ENCODE results near the gene CASP8AP2. TPM values are rescaled to one million over a fixed set of nuclear protein-coding genes. Genes with fewer than 3 reads are reported as not detected.
"Not testable (repeated sequence)": the region's sequence is repeated elsewhere in the genome, so short reads cannot be mapped to it uniquely, and the experiment has no call there.

CASP8AP2 gene
- total RNA-seq: 36.6 and 38.3 TPM in 2 replicates
- long read RNA-seq, transcript CASP8AP2-206 (7 exons, 1,153 nt): minor isoform, 9 of 68 reads
- long read RNA-seq, transcript CASP8AP2-202 (7 exons, 1,280 nt): major isoform, 32 of 68 reads
- long read RNA-seq, partial matches to known transcripts: 10 of 68 reads
- long read RNA-seq, other reads (novel, unspliced or antisense): 17 of 68 reads

- no peak for TF ChIP-seq CTCF (conservative IDR thresholded peaks at IDR 0.05)
- peak within 1 kb of the TSS; percentile 98 for H3K27ac Mint-ChIP-seq (ENCODE audit: unreplicated experiment)
- no peaks in the 10 kb centered on the region for H3K9me3 Mint-ChIP-seq
- no peaks in the 10 kb centered on the region for H3K27me3 Mint-ChIP-seq (ENCODE audit: low read depth)
- peak; percentile 81 for DNase-seq (ENCODE audit: low read depth, low spot score)
- peaks cover 20% of the 10 kb centered on the region for H3K4me1 Mint-ChIP-seq
- peak within 1 kb of the TSS; percentile 98 for H3K4me3 Mint-ChIP-seq
- H3K36me3 Mint-ChIP-seq (ENCODE audit: low read depth): no peaks in the 10 kb centered on the region
Observed at GRCh38 chr6:89829472-89830169, at the start of gene CASP8AP2. Gene CASP8AP2 (plus strand): TSS chr6:89829880.

GRCh38 chr6:89781070-89782034 lies 48.3 kb upstream of the CASP8AP2 start:
- TF ChIP-seq CTCF (conservative IDR thresholded peaks at IDR 0.05): no peak
- Mint-ChIP-seq H3K4me1 (no peaks in the 10 kb centered on the region), H3K36me3 (ENCODE audit: low read depth) (peaks cover 43% of the 10 kb centered on the region), H3K27me3 (ENCODE audit: low read depth) (no peaks in the 10 kb centered on the region), H3K27ac (ENCODE audit: unreplicated experiment) (no peak overlapping the region), H3K9me3 (peaks cover 7% of the 10 kb centered on the region), H3K4me3 (no peak overlapping the region)
- DNase-seq (ENCODE audit: low read depth, low spot score): no peak

- no peaks in the 10 kb centered on the region for H3K4me1 Mint-ChIP-seq
Observed at GRCh38 chr6:89782222-89782621, 47.5 kb upstream of the CASP8AP2 start.

DNA sequence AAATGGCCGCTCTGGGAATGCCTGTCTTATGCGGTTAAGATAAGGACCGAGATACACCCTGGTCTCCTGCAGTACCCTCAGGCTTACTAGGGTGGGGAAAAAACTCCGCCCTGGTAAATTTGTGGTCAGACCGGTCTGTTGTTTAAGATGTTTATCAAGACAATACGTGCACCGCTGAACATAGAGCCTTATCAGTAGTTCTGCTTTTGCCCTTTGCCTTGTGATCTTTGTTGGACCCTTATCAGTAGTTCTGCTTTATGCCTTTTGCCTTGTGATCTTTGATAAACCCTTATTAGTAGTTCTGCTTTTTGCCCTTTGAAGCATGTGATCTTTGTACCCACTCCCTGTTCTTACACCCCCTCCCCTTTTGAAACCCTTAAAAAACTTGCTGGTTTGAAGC lies 46.4 kb upstream of the CASP8AP2 start:
- not testable (repeated sequence) for H3K27me3 Mint-ChIP-seq (ENCODE audit: low read depth); H3K9me3 Mint-ChIP-seq; H3K4me3 Mint-ChIP-seq; DNase-seq (ENCODE audit: low read depth, low spot score); H3K4me1 Mint-ChIP-seq
- peaks cover 38% of the 10 kb centered on the region for H3K36me3 Mint-ChIP-seq (ENCODE audit: low read depth)
- H3K27ac Mint-ChIP-seq (ENCODE audit: unreplicated experiment): peak overlapping the region; percentile 12

More at GRCh38 chr6:89782222-89782621, 47.5 kb upstream of the CASP8AP2 start:
- DNase-seq (ENCODE audit: low read depth, low spot score): no peak
- TF ChIP-seq CTCF (conservative IDR thresholded peaks at IDR 0.05): no peak
- H3K9me3 Mint-ChIP-seq: peaks cover 7% of the 10 kb centered on the region
- H3K27ac Mint-ChIP-seq (ENCODE audit: unreplicated experiment): no peak overlapping the region
- peaks cover 43% of the 10 kb centered on the region for H3K36me3 Mint-ChIP-seq (ENCODE audit: low read depth)
- H3K4me3 Mint-ChIP-seq: no peak overlapping the region
- no peaks in the 10 kb centered on the region for H3K27me3 Mint-ChIP-seq (ENCODE audit: low read depth)

DNA sequence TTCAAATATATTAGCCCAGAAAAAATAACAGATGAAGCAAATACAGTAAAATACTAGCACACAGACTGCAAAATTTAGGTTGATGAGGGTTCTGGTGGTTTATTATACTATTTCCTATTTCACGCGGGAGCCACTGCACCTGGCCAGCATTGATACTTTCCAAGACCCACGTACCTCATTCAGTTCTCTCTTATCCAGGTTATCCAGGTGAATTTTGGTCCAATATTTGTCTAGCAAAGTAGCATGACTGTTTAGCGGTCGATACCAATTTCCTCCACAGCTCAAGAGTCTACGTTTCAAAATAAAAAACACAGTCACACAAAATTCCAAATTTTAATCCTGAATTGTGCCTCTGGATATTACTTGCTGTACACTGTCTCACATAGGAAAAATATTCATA lies 44.8 kb upstream of the CASP8AP2 start:
- peaks cover 34% of the 10 kb centered on the region for H3K36me3 Mint-ChIP-seq (ENCODE audit: low read depth)
- H3K27ac Mint-ChIP-seq (ENCODE audit: unreplicated experiment): no peak overlapping the region
- H3K4me1 Mint-ChIP-seq: no peaks in the 10 kb centered on the region
- no peak for DNase-seq (ENCODE audit: low read depth, low spot score)
- no peak overlapping the region for H3K4me3 Mint-ChIP-seq
- H3K9me3 Mint-ChIP-seq: peaks cover 3% of the 10 kb centered on the region
- TF ChIP-seq CTCF (conservative IDR thresholded peaks at IDR 0.05): no peak
- no peaks in the 10 kb centered on the region for H3K27me3 Mint-ChIP-seq (ENCODE audit: low read depth)

Data from neural crest cell (in vitro differentiated cells).